HepG2 (cell line): Measurements from ENCODE around the gene SRC. TPM values are rescaled to one million over a fixed set of nuclear protein-coding genes. Genes with fewer than 3 reads are reported as not detected.

ENCODE experiments used
- ADNP ChIP-seq: sonication (generic); formaldehyde crosslinking; IDR thresholded peaks from 2 replicates; pipeline ENCODE4 v1.4.0; 2020; ENCODE audit warnings: missing genetic modification reagents
- HOXA9 ChIP-seq: sonication (generic); formaldehyde crosslinking; IDR thresholded peaks from 2 replicates; pipeline ENCODE4 v1.8.1; 2022; ENCODE audit warnings: missing genetic modification reagents, mild to moderate bottlenecking, moderate library complexity, borderline replicate concordance
- MIER2 ChIP-seq: IDR thresholded peaks from 2 replicates; pipeline ENCODE4 v1.6.1; 2016; ENCODE audit warnings: missing biosample characterization, missing genetic modification reagents
- NFKB2 ChIP-seq: sonication (generic); formaldehyde crosslinking; IDR thresholded peaks from 2 replicates; pipeline ENCODE4 v1.4.0; 2020; ENCODE audit warnings: missing genetic modification reagents, borderline replicate concordance
- NR2F1 ChIP-seq, 2 experiments: fragments of 450-650 bp in 1 of 2; formaldehyde crosslinking in 1 of 2; IDR thresholded peaks; 2 replicates each; pipeline versions ENCODE4 v1.5.0 to v1.6.1; 2016 to 2020; ENCODE audit warnings: mild to moderate bottlenecking in 1 of 2, missing compliant biosample characterization in 1 of 2, missing genetic modification reagents in 1 of 2, moderate library complexity in 1 of 2
- PHF5A ChIP-seq: IDR thresholded peaks from one replicate; pipeline ENCODE4 v1.6.1; 2018; ENCODE audit warnings: low read depth, missing genetic modification reagents; ENCODE audit not compliant: unreplicated experiment
- SAFB2 ChIP-seq: sonication (generic); formaldehyde crosslinking; IDR thresholded peaks from 2 replicates; pipeline ENCODE4 v1.5.1; 2020; ENCODE audit warnings: missing genetic modification reagents, low read depth, mild to moderate bottlenecking, borderline replicate concordance
- SSRP1 ChIP-seq: IDR thresholded peaks from 2 replicates; pipeline ENCODE4 v1.6.1; 2016; ENCODE audit warnings: control low read depth
- TSC22D2 ChIP-seq: sonication (generic); formaldehyde crosslinking; IDR thresholded peaks from 2 replicates; pipeline ENCODE4 v1.5.1; 2020; ENCODE audit warnings: missing genetic modification reagents, mild to moderate bottlenecking, borderline replicate concordance
- XBP1 ChIP-seq: sonication (generic); formaldehyde crosslinking; IDR thresholded peaks from 2 replicates; pipeline ENCODE4 v1.5.0; 2020; ENCODE audit warnings: missing genetic modification reagents
- ZFP91 ChIP-seq: sonication (generic); formaldehyde crosslinking; IDR thresholded peaks from 2 replicates; pipeline ENCODE4 v1.9.0; 2022; ENCODE audit warnings: missing genetic modification reagents, mild to moderate bottlenecking, borderline replicate concordance
- ZFX ChIP-seq: sonication (generic); formaldehyde crosslinking; IDR thresholded peaks from 2 replicates; pipeline ENCODE4 v1.4.0; 2020; ENCODE audit warnings: mild to moderate bottlenecking, low read depth, missing genetic modification reagents, moderate library complexity
- ZNF24 ChIP-seq: fragments of 450-650 bp; IDR thresholded peaks from 2 replicates; pipeline ENCODE4 v1.6.1; 2017; ENCODE audit warnings: antibody characterized with exemption, mild to moderate bottlenecking
- ZNF558 ChIP-seq: sonication (generic); formaldehyde crosslinking; IDR thresholded peaks from 2 replicates; pipeline ENCODE4 v1.9.0; 2022; ENCODE audit warnings: mild to moderate bottlenecking, missing genetic modification reagents, borderline replicate concordance
- ZNF574 ChIP-seq: sonication (generic); formaldehyde crosslinking; IDR thresholded peaks from 2 replicates; pipeline ENCODE4 v1.4.0; 2020; ENCODE audit warnings: missing genetic modification reagents
- ZSCAN29 ChIP-seq: sonication (generic); formaldehyde crosslinking; conservative IDR thresholded peaks from 2 replicates; pipeline ENCODE4 v1.4.0; 2020; ENCODE audit warnings: mild to moderate bottlenecking, missing genetic modification reagents
- polyA plus RNA-seq, 8 experiments: library from polyadenylated mRNA; depleted of rRNA in 3 of 8; stranded (reverse) in 7 of 8; unstranded in 1 of 8; fragments of >200 nt; fragmentation: Illumina TruSeq in 4 of 8; extraction: Trizol in 4 of 8; gene quantifications; 2 replicates each; pipeline versions ENCODE4 v1.2.1 to v1.2.3, GENCODE V29; 2011 to 2016; ENCODE audit warnings: low read depth in 4 of 8, missing spikeins in 1 of 8, mixed read lengths in 1 of 8; ENCODE audit not compliant: insufficient read depth in 1 of 8
- total RNA-seq, 5 experiments: library from RNA; depleted of rRNA; stranded (reverse); fragments of >200 nt; fragmentation: Illumina TruSeq; extraction: Trizol; gene quantifications; 2 replicates each; pipeline ENCODE4 v1.2.3, GENCODE V29; 2016; ENCODE audit warnings: low read depth in 1 of 5
- TF ChIP-seq, protein P1 (sequence below): sonication (generic); formaldehyde crosslinking; IDR thresholded peaks from 2 replicates; pipeline ENCODE4 v1.4.0; 2020; ENCODE audit warnings: low read depth, mild to moderate bottlenecking, missing genetic modification reagents
- TF ChIP-seq, protein P2 (sequence below): sonication (generic); formaldehyde crosslinking; IDR thresholded peaks from 2 replicates; pipeline ENCODE4 v1.8.1; 2023; ENCODE audit warnings: missing genetic modification reagents, mild to moderate bottlenecking, borderline replicate concordance
- TF ChIP-seq, protein P3 (sequence below): sonication (generic); formaldehyde crosslinking; IDR thresholded peaks from 2 replicates; pipeline ENCODE4 v1.5.1; 2020; ENCODE audit warnings: mild to moderate bottlenecking, moderate library complexity, missing genetic modification reagents
- TF ChIP-seq, protein P4 (sequence below): sonication (generic); formaldehyde crosslinking; IDR thresholded peaks from 2 replicates; pipeline ENCODE4 v1.8.0; 2023; ENCODE audit warnings: mild to moderate bottlenecking, missing genetic modification reagents

Gene SRC
- total and polyA plus RNA-seq, 2 of the 13 experiments (the other 11 are each of a cell fraction or from before 2014, with no cell fraction given): 54.7 to 192 TPM

DNA sequence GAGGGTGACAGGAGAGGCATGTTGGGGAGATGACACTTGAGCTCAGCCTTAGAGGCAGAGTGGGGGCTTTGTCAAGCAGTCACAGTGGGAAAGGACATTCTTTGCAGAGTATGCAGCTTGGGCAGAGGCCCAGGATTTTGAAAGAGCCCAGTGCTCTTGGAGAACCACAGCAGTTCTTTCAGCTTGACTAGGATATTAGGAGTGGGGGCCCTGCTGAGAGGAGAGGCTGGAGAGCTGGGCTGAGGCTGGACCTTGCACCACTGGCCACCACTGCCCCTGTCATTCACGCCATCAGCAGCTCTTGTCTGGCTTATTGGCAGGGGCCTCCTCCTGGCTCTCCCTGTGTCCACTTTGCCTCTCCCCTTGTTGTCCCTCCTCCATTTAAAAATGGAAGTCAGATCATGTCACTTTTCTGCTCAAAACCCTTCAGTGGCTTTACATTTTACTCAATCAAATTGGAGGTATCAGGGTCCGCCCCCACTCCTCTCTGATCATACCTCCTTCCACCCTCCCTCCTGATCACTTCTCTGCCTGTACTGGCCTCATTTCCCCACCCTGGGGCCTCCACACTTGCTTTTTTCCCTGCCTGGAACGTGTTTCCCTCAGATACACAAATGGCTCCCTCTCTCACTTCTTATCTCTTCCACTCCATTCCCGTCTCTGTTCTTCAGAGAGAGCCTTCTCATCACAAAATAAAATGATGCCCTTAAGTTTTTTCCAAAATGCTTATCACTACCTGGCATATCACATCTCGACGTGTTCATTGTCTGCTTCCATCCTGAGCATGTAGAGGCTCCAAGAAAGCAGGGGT, 46.0 kb upstream of the SRC start (continued):
- TF ChIP-seq, protein P1, sequence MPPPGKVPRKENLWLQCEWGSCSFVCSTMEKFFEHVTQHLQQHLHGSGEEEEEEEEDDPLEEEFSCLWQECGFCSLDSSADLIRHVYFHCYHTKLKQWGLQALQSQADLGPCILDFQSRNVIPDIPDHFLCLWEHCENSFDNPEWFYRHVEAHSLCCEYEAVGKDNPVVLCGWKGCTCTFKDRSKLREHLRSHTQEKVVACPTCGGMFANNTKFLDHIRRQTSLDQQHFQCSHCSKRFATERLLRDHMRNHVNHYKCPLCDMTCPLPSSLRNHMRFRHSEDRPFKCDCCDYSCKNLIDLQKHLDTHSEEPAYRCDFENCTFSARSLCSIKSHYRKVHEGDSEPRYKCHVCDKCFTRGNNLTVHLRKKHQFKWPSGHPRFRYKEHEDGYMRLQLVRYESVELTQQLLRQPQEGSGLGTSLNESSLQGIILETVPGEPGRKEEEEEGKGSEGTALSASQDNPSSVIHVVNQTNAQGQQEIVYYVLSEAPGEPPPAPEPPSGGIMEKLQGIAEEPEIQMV (CRISPR knock-in tag): no peak
- TF ChIP-seq ZFP91 (CRISPR knock-in tag): peak; percentile 32; the same call in 1 of the 2 replicates
- TF ChIP-seq ZSCAN29 (CRISPR knock-in tag): no peak
- TF ChIP-seq, protein P2, sequence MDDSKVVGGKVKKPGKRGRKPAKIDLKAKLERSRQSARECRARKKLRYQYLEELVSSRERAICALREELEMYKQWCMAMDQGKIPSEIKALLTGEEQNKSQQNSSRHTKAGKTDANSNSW (CRISPR knock-in tag): no peak
- TF ChIP-seq ZNF24: no peak
- TF ChIP-seq SSRP1 (CRISPR knock-in tag): no peak
- TF ChIP-seq ZFX: peak; percentile 60
- TF ChIP-seq MIER2 (CRISPR knock-in tag): no peak
- TF ChIP-seq TSC22D2: no peak
- TF ChIP-seq ZNF574 (CRISPR knock-in tag): no peak
- peak; percentile 65; the same call in 1 of the 2 replicates for TF ChIP-seq NFKB2 (CRISPR knock-in tag)
- TF ChIP-seq PHF5A (CRISPR knock-in tag): no peak
- no peak for TF ChIP-seq ADNP (CRISPR knock-in tag)
- no peak for TF ChIP-seq XBP1
- TF ChIP-seq NR2F1 (CRISPR knock-in tag; IDR thresholded peaks at IDR 0.05): no peak
- TF ChIP-seq HOXA9: no peak
- no peak for TF ChIP-seq SAFB2
- TF ChIP-seq, protein P3, sequence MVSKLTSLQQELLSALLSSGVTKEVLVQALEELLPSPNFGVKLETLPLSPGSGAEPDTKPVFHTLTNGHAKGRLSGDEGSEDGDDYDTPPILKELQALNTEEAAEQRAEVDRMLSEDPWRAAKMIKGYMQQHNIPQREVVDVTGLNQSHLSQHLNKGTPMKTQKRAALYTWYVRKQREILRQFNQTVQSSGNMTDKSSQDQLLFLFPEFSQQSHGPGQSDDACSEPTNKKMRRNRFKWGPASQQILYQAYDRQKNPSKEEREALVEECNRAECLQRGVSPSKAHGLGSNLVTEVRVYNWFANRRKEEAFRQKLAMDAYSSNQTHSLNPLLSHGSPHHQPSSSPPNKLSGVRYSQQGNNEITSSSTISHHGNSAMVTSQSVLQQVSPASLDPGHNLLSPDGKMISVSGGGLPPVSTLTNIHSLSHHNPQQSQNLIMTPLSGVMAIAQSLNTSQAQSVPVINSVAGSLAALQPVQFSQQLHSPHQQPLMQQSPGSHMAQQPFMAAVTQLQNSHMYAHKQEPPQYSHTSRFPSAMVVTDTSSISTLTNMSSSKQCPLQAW (CRISPR knock-in tag): no peak
- no peak for TF ChIP-seq ZNF558 (CRISPR knock-in tag)
- TF ChIP-seq, protein P4, sequence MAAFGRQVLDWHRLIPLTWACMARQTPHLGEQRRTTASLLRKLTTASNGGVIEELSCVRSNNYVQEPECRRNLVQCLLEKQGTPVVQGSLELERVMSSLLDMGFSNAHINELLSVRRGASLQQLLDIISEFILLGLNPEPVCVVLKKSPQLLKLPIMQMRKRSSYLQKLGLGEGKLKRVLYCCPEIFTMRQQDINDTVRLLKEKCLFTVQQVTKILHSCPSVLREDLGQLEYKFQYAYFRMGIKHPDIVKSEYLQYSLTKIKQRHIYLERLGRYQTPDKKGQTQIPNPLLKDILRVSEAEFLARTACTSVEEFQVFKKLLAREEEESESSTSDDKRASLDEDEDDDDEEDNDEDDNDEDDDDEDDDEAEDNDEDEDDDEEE (CRISPR knock-in tag): no peak
